Esophagus muscularis mucosa (tissue), 4 donors: ENCODE data around the gene ATPAF2. TPM values are rescaled to one million over a fixed set of nuclear protein-coding genes. Genes with fewer than 3 reads are reported as not detected.

ENCODE experiments used
- DNase-seq: peaks from one replicate; pipeline ENCODE4 v3.0.0-alpha.2; 2017; ENCODE audit errors: extremely low spot score
- H3K27ac ChIP-seq, 4 donors: fragments of 200-600 bp; sonication (generic); replicated peaks in 1 of 4; 1 replicate in 3 of 4; 2 replicates in 1 of 4; pipeline ENCODE4 v1.5.1; 2016 to 2019; ENCODE audit warnings: mild to moderate bottlenecking in 1 of 4
- H3K27me3 ChIP-seq, 4 donors: fragments of 200-600 bp; sonication (generic); one replicate each; pipeline versions ENCODE4 v1.5.1 to v1.6.0; 2016 to 2019
- H3K36me3 ChIP-seq, 4 donors: fragments of 200-600 bp; sonication (generic); one replicate each; pipeline ENCODE4 v1.5.1; 2016 to 2019
- H3K4me1 ChIP-seq, 4 donors: fragments of 200-600 bp; sonication (generic); one replicate each; pipeline ENCODE4 v1.5.1; 2016 to 2019
- H3K4me3 ChIP-seq, 4 donors: fragments of 200-600 bp; sonication (generic); 1 replicate in 2 of 4; 2 replicates in 2 of 4; pipeline ENCODE4 v1.5.1; 2016 to 2019; ENCODE audit warnings: mild to moderate bottlenecking in 4 of 4, moderate library complexity in 1 of 4
- H3K9me3 ChIP-seq, 4 donors: fragments of 200-600 bp; sonication (generic); 1 replicate in 3 of 4; 2 replicates in 1 of 4; pipeline ENCODE4 v1.5.1; 2016 to 2019
- CTCF ChIP-seq, 3 experiments: fragments of 200-600 bp in 2 of 3; fragments of 450-650 bp in 1 of 3; sonication (generic) in 2 of 3; IDR thresholded peaks; one replicate each; pipeline ENCODE4 v1.5.1; 2017 to 2019; ENCODE audit warnings: antibody characterized with exemption in 3 of 3, mild to moderate bottlenecking in 2 of 3, moderate library complexity in 1 of 3
- EP300 ChIP-seq: sonication (generic); formaldehyde crosslinking; IDR thresholded peaks from one replicate; pipeline ENCODE4 v1.6.1; 2017; ENCODE audit warnings: antibody characterized with exemption
- POLR2A ChIP-seq: fragments of 450-650 bp; IDR thresholded peaks from one replicate; pipeline ENCODE4 v1.6.1; 2017; ENCODE audit warnings: antibody characterized with exemption, moderate library complexity, mild to moderate bottlenecking, low read depth
- POLR2AphosphoS5 ChIP-seq, 2 donors: sonication (generic); formaldehyde crosslinking; IDR thresholded peaks; one replicate each; pipeline ENCODE4 v1.6.1; 2017; ENCODE audit warnings: antibody characterized with exemption in 2 of 2
- WGBS: methylation state at CpG from one replicate; pipeline ENCODE4 v1.1.5; 2018; 5-methylcytosine and 5-hydroxymethylcytosine counted together
- intact Hi-C: fragments of 100-400 bp; cut with DNase I; formaldehyde crosslinking; loops from one replicate; pipeline ENCODE4 v1.15.1; 2023
- total RNA-seq, 4 donors: library from RNA; depleted of rRNA; stranded (reverse); fragments of >200 nt; gene quantifications; one replicate each; pipeline versions ENCODE4 v1.1.0 to v1.2.1, GENCODE V29; 2016

The ATPAF2 gene
- total RNA-seq, 4 donors from 2014 or later, result 10.4 to 26.1 (median 12.3) TPM

DNA sequence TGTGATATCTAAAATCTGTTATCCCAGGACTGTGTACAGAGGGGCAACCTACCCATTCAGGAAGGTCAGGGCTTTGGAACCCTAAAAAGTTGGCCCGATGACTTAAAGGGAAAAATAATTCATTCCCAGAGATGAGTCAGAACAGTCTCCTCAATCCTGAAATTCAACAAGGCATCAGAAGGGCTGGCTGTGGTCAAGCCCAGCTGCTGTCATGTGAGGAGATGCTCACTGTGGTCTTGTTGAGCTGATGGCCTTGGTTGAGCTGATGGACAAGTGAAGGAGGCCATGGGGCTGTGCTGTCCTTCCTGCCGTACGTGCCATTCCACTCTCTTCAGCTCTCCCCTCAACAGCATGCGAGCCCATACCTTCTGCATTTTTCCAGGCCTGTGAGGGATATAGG lies 27.9 kb upstream of the ATPAF2 start:
- Histone ChIP-seq H3K4me3 (no peak overlapping the region), H3K27ac (no peak overlapping the region), H3K27me3 (no peaks in the 10 kb centered on the region), H3K9me3 (no peaks in the 10 kb centered on the region), H3K4me1 (peaks cover 0 to 10% (median 7%) of the 10 kb centered on the region in 4 donors), H3K36me3 (peaks cover 17 to 59% (median 46%) of the 10 kb centered on the region in 4 donors)
- 93% methylated on average over 4 of the region's 4 CpGs for WGBS
- intact Hi-C loops, result no loop called here
- no peak for TF ChIP-seq POLR2AphosphoS5 (IDR thresholded peaks at IDR 0.05)
- no peak for TF ChIP-seq CTCF (IDR thresholded peaks at IDR 0.05)
- TF ChIP-seq EP300, result no peak
- TF ChIP-seq POLR2A, result no peak
- DNase-seq, result no peak

GRCh38 chr17:18065546-18065945 lies 26.6 kb upstream of the ATPAF2 start:
- Histone ChIP-seq H3K36me3 (peaks cover 25 to 72% (median 59%) of the 10 kb centered on the region in 4 donors), H3K9me3 (no peaks in the 10 kb centered on the region), H3K27ac (no peak overlapping the region), H3K4me3 (no peak overlapping the region), H3K27me3 (no peaks in the 10 kb centered on the region), H3K4me1 (peaks cover 0 to 2% (median 0%) of the 10 kb centered on the region in 4 donors)
- intact Hi-C loops, result no loop called here
- TF ChIP-seq EP300 (no peak), POLR2A (no peak), POLR2AphosphoS5 (IDR thresholded peaks at IDR 0.05) (no peak), CTCF (IDR thresholded peaks at IDR 0.05) (no peak)
- DNase-seq, result no peak
- WGBS, result 89% methylated on average over 6 of the region's 11 CpGs

- H3K4me1 ChIP-seq, result no peaks in the 10 kb centered on the region
- peaks cover 30 to 87% (median 73%) of the 10 kb centered on the region in 4 donors for H3K36me3 ChIP-seq
- intact Hi-C loops, result no loop called here
Measured at GRCh38 chr17:18064053-18064452, 25.1 kb upstream of the ATPAF2 start.

GRCh38 chr17:18059283-18059682 lies 20.3 kb upstream of the ATPAF2 start:
- no peak overlapping the region for H3K4me3 ChIP-seq
- peaks cover 49 to 99% (median 93%) of the 10 kb centered on the region in 4 donors for H3K36me3 ChIP-seq
- 86% methylated on average over 5 of the region's 5 CpGs for WGBS

More at GRCh38 chr17:18064053-18064452, 25.1 kb upstream of the ATPAF2 start:
- Histone ChIP-seq H3K27me3 (no peaks in the 10 kb centered on the region), H3K27ac (no peak overlapping the region), H3K4me3 (no peak overlapping the region), H3K9me3 (no peaks in the 10 kb centered on the region)
- WGBS, result 68% methylated on average over 2 of the region's 2 CpGs
- TF ChIP-seq POLR2AphosphoS5 (IDR thresholded peaks at IDR 0.05), result no peak
- no peak for TF ChIP-seq EP300
- TF ChIP-seq CTCF (IDR thresholded peaks at IDR 0.05), result no peak
- no peak for TF ChIP-seq POLR2A
- no peak for DNase-seq

More at GRCh38 chr17:18059283-18059682, 20.3 kb upstream of the ATPAF2 start:
- TF ChIP-seq POLR2AphosphoS5 (IDR thresholded peaks at IDR 0.05) (no peak), CTCF (IDR thresholded peaks at IDR 0.05) (no peak), POLR2A (no peak)
- no peak for DNase-seq
- no peaks in the 10 kb centered on the region for H3K27me3 ChIP-seq
- H3K4me1 ChIP-seq, result no peaks in the 10 kb centered on the region
- H3K9me3 ChIP-seq, result no peaks in the 10 kb centered on the region
- intact Hi-C loops, result no loop called here
- no peak overlapping the region for H3K27ac ChIP-seq
